ENCODE results near the gene NAIP.

GRCh38 chr5:71013575-71013974 lies 11.6 kb downstream of the NAIP start:
- TF ChIP-seq CTCF (conservative IDR thresholded peaks at IDR 0.05) (no peak), EZH2 (IDR thresholded peaks at IDR 0.05; ENCODE audit: low read depth) (no peak)
